Left forelimb (tissue), 1 donor: ENCODE measurements around the gene ITPR2.
"Not testable (repeated sequence)": the region's sequence is repeated elsewhere in the genome, so short reads cannot be mapped to it uniquely, and the experiment has no call there.

Experiments used
- DNase-seq: peaks from one replicate; pipeline ENCODE4 v3.0.0-alpha.2; 2018; ENCODE audit warnings: low spot score

Gene ITPR2

DNA sequence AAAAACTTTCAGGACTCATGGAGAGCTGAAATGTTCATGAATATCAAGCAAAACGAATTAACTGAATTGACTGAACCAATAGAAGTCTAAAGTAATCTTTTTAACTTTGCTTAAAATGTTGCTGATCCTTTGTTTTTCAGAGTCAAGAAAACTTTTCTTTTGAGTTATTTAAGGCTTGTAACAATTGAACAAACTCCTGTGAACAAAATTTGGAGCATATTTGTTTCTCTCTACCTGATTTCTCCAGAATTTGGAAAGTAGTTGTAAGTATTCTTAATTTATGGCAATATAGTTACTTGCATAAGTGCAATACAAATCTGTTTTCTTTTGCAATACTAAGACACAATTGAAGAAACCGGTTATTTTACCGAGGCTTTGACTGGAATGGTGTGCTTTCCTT lies 77.6 kb downstream of the ITPR2 start:
- DNase-seq = not testable (repeated sequence)

DNA sequence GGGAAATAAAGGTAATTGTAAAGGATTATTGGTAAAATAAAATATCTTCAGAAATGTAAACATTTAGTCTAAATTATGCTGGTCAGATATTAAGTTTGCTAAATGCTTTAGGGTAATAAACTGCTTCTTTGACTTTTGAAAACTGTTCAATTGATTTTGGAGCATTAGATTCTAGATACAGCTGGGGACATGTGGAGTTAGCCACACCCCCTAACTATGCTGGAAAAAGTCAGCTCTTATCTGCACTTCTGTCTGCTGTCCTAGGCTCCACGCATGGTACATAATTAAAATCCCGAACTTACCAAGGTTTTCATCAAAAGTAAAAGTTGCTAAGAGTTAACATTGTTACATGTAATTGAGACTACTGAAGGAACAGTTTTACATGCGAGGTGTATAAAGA lies 78.8 kb downstream of the ITPR2 start:
- DNase-seq = no peak

DNA sequence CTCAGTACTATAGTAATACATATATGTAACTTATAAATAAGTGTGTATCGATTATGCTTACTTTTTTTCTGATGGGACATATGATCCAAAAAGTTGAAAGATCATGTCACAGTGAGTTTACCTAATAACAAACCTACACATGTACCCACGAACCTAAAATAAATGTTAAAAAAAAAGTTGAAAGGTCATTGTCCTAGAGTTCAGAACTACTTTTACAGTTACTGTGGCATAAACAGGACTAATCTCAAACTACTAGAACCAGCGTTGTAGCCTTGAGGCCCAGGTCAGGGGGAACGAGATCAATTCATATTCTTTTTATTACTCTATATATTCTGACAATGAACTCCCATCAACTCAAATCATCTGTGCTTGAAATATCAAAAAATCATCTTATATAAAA lies 81.8 kb downstream of the ITPR2 start:
- no peak for DNase-seq

DNA sequence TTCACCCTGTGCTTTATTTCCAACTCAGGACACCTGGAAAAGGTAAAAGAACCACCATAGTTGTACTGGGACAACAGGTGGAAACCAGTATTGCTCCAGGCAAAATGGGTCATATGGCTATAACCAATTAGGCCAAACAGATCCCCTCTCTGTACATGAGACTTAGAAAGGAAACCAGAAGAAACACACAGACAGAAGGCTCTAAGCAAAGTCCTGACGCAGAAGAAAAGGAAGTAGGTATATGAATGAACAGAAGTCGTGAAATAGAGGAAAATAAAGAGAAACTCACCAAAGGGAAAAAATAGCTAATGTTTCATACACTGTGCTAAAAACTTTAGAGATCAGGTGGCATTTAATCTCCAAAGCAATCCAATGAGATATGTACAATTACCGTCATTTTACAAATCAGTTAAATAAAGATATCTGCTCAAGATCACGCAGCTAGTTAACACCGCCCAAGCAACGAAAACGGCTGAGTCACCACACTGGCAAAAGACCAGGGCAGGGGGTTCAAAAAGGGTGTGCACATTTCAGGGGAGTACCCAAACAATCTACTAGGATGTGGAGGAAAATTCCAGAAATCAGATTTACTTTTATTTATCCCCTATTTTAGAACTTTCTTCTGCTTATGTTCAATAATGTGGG lies 82.3 kb downstream of the ITPR2 start:
- DNase-seq = no peak

DNA sequence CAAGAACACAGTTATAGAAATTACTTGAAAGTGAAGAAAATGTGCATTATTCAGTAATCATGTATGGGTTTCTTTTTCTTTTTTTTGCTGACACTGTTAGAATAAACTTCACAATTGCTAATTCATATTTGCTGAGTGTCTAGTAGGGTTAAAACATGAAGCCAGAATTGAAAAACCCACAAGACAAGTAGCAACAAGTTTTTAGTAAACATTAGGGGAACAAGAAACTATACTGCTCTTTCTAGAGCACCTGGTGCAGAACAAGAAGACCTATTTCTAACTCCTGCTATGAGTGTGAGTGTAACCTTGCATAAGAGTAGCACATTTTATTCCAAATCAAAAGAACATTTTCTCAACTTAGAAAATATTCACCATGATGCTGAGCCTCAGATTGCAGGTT lies 83.2 kb downstream of the ITPR2 start:
- no peak for DNase-seq

DNA sequence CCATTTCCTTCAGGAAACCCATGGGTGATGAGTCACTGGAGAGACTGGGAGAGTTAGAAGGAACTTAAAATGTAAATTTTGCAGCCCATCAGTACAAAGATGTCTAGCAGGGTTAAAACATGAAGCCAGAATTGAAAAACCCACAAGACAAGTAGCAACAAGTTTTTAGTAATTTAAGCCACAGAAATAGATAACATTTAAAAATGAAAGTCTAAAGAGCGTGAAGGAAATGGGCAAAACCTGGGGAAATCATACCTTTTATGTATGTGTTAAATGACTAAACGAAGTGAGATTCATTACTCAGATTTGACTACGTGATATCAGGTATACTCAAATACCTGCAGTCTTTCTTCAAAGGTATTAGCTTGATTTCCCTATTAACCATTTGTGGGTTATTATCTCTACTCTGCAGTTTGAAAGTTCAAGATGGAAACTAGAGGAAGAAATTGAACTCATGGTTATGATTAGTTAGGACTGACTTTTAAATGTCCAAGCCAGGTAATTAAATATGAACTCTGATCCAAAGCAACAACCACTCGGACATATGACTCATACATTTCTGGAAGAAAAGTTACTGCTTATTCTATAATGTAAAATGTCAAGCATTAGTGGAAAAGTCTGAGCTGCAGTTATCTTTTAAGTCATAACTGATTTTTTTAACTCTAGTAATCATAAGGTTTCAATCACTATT lies 84.1 kb downstream of the ITPR2 start:
- DNase-seq = no peak

DNA sequence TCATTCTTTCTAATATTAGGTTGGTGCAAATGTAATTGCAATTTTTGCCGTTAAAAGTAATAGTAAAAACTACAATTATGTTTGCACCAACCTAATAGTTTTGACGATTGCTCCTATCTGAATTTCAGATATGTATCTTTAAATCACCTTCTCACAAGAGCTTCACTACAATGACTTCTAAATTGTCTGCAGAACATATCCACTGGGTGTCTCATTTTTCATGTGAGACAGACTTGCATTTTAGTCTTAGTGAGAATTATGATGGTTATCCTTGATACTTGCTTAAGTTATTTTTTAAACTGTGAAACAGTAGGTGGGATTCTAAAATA lies 84.6 kb downstream of the ITPR2 start:
- no peak for DNase-seq

DNA sequence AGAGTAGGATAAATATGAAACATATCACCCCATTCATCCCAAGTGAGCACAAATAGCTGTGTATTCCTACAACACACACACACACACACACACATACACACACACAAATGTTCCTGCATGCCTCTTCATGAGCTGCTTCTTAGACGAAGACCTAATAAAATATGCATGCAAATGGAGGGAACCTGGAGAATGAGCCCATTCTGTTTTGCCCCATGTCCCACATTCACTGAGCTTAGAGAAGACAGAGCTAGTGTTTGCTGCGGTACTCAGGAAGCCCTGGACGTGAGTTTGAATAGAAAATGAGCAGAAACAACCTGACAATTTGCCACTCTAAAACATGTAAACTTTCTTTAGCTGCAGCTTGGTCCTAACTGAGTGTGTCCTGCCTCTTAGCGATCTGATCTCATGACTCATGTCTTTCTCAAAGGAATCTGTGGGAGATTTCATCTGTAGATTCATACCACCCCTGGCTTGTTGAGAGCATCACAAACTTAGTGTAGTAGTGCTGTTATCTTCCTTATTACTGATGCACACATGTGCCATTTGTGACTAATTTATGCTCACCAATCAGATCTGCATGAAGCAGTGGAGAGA lies 86.8 kb downstream of the ITPR2 start:
- DNase-seq = no peak

DNA sequence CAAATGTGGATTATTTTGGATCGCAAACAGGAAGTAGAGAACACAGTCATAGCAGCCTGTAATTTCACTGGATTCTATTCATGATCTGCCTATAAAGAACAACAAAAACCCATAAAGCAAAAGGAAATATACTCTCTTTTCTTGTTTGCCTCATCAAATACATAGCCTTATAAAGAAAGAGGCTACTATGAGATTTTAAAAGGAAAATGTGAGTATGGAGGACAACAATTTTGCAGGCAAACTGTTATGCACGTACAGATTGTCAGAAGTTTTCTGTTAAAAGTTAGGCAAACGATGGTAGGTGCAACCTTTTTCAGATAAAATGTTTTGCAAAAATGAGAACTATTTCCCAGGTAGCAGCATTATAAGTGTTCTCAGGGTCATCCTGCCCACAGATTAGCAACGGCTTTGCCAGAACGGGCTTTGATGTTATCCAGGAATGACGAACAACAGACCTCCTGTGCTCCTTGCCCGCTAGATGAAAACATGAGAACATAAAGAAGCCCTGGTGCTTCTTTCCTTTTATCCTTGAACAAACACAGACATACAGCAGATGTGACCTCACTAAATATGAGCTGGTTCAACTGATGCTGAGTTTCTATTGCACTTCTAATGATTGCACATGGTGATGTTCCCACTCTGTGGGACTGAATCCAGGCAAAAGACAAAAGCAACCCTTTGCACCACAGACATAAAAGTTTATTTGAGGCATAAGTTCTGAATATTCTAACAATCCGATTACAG lies 88.1 kb downstream of the ITPR2 start:
- no peak for DNase-seq

DNA sequence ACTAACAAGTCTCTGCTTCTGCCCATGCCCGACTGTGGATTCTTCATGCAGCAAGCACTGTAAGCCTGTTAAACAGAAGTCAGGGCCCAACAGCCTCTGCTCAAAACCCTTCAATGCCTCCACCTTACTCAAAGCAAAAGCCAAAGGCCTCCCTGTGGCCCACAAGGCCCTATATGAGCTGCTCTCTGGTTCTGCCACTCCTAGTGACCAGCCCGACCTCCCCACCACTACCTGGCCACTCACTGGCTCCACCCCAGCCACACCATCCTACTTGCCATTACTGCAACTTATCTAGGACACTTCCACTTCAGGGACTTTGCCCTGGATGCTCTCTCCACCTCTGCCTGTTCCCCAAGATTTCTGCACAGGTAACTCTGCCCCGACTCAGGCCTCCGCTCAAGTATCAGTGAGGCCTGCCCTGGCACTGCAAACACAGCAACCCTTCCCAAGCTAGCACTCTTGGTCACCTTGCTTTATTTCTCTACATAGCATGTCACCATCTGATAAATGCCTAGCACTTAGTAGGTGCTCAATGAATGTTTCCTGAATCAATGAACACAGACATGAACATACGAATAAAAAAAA lies 88.9 kb downstream of the ITPR2 start:
- no peak for DNase-seq

DNA sequence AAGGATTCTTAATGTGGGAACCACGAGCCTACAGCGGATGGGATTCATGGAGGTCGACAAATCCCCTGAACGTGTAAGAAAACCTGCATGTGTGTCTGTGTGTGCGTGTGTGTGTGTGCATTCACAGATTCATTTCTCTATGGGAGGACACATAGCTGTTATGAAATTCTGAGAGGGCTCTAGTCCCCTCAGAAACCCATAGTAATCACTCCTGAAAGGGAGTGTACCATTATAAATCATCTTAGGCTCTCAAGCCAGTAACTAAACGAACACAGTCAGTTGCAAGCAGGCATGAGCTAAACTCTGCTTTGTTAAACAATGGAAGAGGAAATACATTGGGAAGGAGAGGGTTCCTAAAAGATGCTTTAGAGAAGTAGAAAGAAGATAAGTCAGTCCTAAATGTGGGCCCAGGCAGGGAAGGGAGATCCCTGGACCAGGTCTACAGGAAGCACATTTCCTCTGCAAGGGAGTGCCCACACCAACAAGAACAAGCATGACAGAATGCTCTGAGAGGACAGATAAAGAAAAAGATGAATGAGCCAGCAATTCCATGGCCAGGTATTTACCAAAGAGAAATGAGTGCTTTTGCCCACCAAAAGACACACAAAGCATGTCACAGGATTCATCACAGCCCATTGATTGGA lies 91.3 kb downstream of the ITPR2 start:
- no peak for DNase-seq

DNA sequence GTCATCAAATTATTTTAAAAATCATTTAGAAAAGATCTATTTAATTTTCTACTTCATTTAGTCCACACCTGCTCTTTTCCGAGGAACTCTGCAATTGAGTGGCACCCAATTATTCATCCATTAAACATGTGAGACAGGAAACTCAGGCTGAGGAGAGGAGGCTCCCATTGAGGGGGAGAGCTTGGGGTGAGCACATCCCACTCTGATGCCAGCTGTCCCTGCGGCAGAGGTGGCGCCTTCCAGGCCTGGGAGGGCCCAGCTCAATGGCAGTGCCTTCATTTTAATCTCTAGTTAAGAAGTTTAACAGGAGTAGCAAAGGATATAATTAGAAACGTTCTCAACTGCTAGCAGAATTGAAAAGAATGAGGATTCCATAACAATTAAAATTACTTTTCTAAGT lies 92.0 kb downstream of the ITPR2 start:
- no peak for DNase-seq

DNA sequence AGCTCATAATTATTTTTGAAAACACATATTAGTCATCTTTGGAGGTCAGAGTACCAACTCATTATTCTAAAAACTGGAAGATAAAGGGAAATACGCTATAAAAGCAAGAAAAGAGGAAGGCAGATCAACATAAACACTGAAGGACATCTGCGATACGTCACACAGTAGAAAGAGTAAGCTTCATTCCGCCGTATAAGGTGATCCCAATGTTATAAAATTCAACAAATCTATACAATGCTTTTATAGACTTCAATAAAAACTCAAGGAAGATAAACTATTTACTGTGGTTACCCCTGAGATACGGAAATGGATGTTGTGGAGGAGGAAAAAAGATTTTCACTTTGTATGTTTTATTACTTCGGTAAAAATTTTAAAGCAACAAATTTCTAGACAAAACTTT lies 92.6 kb downstream of the ITPR2 start:
- DNase-seq = no peak

DNA sequence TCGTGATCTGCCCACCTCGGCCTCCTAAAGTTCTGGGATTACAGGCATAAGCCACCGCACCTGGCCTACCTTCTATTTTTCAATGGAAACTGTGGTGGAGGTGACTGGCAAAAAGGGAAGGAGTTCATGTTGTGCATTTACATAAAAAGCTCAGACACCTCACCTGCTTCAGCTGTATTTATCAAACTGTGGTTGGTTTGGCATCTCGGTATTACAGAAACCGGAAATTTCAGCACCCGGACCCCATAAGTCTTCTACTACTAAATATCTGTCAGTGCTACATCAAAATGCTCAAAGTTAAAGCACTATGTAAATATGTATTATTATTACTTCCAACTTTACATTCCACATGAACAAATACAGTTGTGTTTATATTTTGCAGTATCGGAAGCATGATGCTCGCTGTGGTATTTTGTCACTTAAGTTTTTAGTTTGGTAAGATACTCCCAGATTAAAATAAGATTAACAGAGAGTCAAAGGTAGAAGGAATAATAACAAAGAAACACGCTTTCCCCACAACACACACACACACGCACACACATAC lies 95.4 kb downstream of the ITPR2 start:
- no peak for DNase-seq

DNA sequence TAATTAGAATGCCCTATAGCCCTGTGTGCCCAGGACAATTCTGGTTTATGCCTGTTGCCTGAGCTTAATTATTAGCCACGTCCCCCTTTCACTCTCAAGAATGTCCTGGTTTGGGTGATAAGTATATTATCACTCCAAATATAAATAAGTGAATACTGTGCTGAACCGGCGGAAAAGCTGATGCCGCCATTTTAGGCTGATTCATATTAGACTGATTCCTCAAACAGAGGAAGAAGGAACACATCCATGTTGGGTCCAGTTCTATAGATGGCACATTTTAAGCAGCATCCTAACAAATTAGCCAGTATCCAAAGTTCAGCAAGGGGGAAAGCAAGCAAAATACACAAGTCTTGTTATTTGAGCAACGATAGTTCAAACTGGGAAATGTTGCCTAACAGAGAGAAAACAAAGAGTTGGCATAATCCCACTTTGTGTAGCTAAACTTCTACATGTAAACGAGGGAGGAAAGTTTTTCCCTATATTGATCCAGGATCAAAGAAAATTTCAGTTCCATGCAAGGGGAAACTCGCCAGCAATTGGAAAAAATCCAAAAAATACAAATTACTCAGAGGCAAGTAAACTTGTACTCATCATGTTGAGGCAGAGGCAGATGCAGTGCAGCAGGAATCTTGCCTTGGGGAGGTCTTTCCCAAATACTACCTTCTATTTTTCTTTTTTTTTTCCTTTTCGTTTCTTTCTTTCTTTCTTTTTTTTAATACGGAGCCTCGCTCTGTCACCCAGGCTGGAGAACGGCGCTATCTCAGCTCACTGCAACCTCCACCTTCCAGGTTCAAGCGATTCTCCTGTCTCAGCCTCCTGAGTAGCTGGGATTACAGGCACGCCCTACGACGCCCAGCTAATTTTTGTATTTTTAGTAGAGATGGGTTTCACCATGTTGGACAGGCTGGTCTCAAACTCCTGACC lies 96.2 kb downstream of the ITPR2 start:
- no peak for DNase-seq

DNA sequence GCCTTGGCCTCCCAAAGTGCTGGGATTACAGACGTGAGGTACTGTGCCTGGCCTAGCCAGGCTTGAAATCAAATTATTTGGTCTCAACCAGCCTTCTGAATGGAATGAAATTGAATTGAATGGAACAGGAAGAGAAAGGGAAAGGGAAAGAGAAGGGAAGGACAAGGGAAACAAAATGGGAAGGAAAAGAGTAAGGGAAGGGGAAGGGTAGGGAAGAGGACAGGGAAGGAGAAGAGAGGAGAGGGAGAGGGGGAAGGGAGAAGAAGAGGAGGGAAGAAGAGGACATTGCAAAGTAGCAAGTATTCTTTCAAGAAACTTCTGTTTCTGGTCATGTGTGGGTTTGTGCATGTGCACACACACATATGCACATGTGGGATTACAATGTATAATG lies 97.8 kb downstream of the ITPR2 start:
- no peak for DNase-seq

DNA sequence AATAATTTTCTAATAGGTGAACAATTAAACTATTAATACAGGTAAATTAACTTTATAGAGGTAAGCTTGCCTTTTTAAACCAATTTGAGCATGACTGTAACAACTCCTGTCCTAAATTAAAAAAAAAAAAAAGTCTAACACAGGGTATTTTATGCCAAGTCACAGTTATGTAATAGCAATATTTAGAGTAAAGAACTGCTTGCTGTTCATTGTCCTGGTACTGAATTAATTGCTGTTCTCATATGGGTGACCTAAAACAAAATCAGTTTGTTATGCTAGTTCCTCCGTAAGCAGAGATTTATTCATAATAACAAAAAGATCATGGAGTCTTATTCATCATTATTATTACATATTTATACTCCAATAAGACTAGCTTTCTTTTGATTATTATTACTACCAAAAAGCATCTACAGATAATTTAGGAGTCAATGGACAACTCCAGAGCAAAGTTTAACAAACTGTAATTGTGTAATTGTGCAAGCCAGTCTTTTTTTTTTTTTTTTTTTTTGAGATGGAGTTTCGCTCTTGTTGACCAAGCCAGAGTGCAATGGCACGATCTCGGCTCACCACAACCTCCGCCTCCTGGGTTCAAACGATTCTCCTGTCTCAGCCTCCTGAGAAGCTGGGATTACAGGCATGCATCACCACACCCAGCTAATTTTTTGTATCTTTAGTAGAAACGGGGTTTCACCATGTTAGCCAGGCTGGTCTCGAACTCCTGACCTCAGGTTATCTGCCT lies 98.3 kb downstream of the ITPR2 start:
- DNase-seq = no peak

DNA sequence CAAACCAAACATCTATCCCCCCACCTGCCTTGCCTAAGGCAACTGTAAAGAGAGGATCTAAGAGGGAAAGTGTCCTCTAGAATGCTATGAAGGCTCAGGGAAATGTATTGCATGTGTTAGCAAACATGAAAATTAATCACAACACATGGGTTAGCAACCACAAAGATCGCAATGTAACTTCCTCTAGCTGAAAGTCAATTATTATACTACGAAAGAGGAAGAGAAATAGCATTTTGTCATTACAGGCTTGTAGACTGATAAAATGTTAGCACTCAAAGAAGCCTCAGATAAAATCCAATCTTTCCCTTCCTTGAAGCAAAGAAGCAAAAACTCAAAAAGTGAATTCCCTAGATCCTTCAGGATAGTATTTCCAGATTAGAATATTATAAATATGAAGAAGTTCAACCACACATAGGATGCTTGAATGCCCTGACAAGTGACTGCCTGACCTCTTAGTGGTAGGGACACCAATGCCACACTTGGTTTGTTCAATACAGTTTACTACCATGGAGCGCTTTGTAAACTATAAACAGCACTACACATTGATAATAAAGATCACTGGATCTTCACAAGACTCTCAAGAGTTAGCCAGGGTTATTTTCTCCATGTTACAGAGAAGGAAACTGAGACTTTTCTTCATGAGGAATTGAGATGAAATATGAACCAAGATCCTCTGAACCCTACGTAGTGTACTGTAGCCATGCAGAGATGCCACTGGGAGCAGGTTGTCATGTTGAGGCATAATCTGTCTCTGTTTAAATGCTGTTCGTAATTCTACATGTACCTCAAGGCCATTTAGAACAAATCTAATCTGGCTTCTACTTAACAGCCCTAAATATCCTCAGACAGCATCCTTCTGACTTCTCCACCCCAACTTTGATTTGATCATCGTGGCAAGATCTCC lies 100.7 kb downstream of the ITPR2 start:
- DNase-seq = no peak
